GM18505 (cell line): Measurements from ENCODE around the gene GAR1.

ENCODE experiments used
- ATAC-seq: cut with Tn5 transposase; IDR thresholded peaks from one replicate; pipeline ENCODE4 v1.9.1; 2021; ENCODE audit not compliant: unreplicated experiment
- POLR2A ChIP-seq: IDR thresholded peaks from 4 replicates; pipeline ENCODE4 v1.6.1; 2011; ENCODE audit warnings: borderline replicate concordance; ENCODE audit not compliant: insufficient read depth, insufficient read length; ENCODE audit errors: extremely low read depth

GAR1 gene

GRCh38 chr4:109861271-109861670 lies 45.7 kb downstream of the GAR1 start:
- no peak for ATAC-seq
- no peak for TF ChIP-seq POLR2A

- ATAC-seq: no peak
These were observed 46.5 kb downstream of the GAR1 start for GRCh38 chr4:109861916-109862511.

GRCh38 chr4:109864134-109864533 lies 48.6 kb downstream of the GAR1 start:
- ATAC-seq: no peak
- TF ChIP-seq POLR2A: no peak

More at GRCh38 chr4:109861916-109862511, 46.5 kb downstream of the GAR1 start:
- no peak for TF ChIP-seq POLR2A

GRCh38 chr4:109870061-109870460 lies 54.5 kb downstream of the GAR1 start:
- ATAC-seq: no peak

GRCh38 chr4:109872065-109872464 lies 56.5 kb downstream of the GAR1 start:
- ATAC-seq: no peak
- no peak for TF ChIP-seq POLR2A

More at GRCh38 chr4:109870061-109870460, 54.5 kb downstream of the GAR1 start:
- no peak for TF ChIP-seq POLR2A

- no peak for TF ChIP-seq POLR2A
- no peak for ATAC-seq
These were observed 57.5 kb downstream of the GAR1 start for GRCh38 chr4:109872950-109873656.

- no peak for TF ChIP-seq POLR2A
- no peak for ATAC-seq
These were observed 58.4 kb downstream of the GAR1 start for GRCh38 chr4:109873791-109874514.
